Right atrium auricular region (tissue), 2 donors: ENCODE data around the gene TMEM117. TPM values are rescaled to one million over a fixed set of nuclear protein-coding genes. Genes with fewer than 3 reads are reported as not detected.

ENCODE experiments used
- DNase-seq: peaks from one replicate; pipeline ENCODE4 v3.0.0-alpha.2; 2019; ENCODE audit warnings: low spot score
- H3K27ac ChIP-seq, 2 donors: fragments of 200-600 bp; sonication (generic); 1 replicate in 1 of 2; 2 replicates in 1 of 2; pipeline ENCODE4 v1.5.1; 2016 to 2019
- H3K27me3 ChIP-seq, 2 donors: fragments of 200-600 bp; sonication (generic); one replicate each; pipeline versions ENCODE4 v1.5.1 to v1.6.0; 2017 to 2019
- H3K36me3 ChIP-seq: fragments of 200-600 bp; sonication (generic); one replicate; pipeline ENCODE4 v1.5.1; 2016
- H3K4me1 ChIP-seq, 2 donors: fragments of 200-600 bp; sonication (generic); one replicate each; pipeline versions ENCODE4 v1.5.1 to v1.6.0; 2017 to 2019
- H3K4me3 ChIP-seq, 2 donors: fragments of 200-600 bp; sonication (generic); 1 replicate in 1 of 2; 2 replicates in 1 of 2; pipeline ENCODE4 v1.5.1; 2017 to 2019; ENCODE audit warnings: mild to moderate bottlenecking in 1 of 2, moderate library complexity in 1 of 2
- H3K9me3 ChIP-seq, 2 donors: fragments of 200-600 bp; sonication (generic); one replicate each; pipeline ENCODE4 v1.5.1; 2019
- total RNA-seq, 2 donors: library from RNA; depleted of rRNA; stranded (reverse); fragments of >200 nt; gene quantifications; one replicate each; pipeline ENCODE4 v1.1.0, GENCODE V29; 2016
- TF ChIP-seq, protein P1 (sequence below), 2 donors: fragments of 200-600 bp; sonication (generic); IDR thresholded peaks; one replicate each; pipeline ENCODE4 v1.5.1; 2019; ENCODE audit warnings: antibody characterized with exemption in 2 of 2

TMEM117 gene
- total RNA-seq, 2 donors from 2014 or later = 10.8 to 24.1 TPM

- H3K27ac ChIP-seq = no peak overlapping the region
- TF ChIP-seq, protein P1, sequence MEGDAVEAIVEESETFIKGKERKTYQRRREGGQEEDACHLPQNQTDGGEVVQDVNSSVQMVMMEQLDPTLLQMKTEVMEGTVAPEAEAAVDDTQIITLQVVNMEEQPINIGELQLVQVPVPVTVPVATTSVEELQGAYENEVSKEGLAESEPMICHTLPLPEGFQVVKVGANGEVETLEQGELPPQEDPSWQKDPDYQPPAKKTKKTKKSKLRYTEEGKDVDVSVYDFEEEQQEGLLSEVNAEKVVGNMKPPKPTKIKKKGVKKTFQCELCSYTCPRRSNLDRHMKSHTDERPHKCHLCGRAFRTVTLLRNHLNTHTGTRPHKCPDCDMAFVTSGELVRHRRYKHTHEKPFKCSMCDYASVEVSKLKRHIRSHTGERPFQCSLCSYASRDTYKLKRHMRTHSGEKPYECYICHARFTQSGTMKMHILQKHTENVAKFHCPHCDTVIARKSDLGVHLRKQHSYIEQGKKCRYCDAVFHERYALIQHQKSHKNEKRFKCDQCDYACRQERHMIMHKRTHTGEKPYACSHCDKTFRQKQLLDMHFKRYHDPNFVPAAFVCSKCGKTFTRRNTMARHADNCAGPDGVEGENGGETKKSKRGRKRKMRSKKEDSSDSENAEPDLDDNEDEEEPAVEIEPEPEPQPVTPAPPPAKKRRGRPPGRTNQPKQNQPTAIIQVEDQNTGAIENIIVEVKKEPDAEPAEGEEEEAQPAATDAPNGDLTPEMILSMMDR (IDR thresholded peaks at IDR 0.05) = no peak
- no peaks in the 10 kb centered on the region for H3K36me3 ChIP-seq
- DNase-seq = no peak
- H3K4me1 ChIP-seq = no peaks in the 10 kb centered on the region
- H3K9me3 ChIP-seq = no peaks in the 10 kb centered on the region
- no peak overlapping the region for H3K4me3 ChIP-seq
- no peaks in the 10 kb centered on the region for H3K27me3 ChIP-seq
Observed at GRCh38 chr12:44077294-44077693, 241.4 kb downstream of the TMEM117 start.

DNA sequence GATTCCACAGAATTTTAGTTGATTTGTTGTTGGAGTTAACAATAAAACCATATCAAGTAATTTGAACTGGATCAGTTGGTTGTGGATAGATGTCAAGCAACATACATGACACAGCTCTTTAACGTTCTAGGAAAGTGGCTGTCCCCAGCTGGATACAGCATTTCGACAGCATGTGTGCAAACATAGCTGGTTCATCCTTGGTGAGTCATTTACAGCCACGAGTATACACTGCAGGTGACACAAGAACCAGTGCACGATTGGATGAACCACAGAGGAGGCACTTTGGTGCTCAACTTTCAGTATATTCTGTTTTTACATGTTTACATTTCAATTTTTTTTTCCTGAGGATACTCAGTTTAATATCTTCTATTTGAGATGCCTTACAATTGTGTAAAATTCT is 242.4 kb downstream of the TMEM117 start:
- no peaks in the 10 kb centered on the region for H3K36me3 ChIP-seq
- no peaks in the 10 kb centered on the region for H3K27me3 ChIP-seq
- H3K9me3 ChIP-seq = no peaks in the 10 kb centered on the region
- H3K4me1 ChIP-seq = no peaks in the 10 kb centered on the region
- TF ChIP-seq, protein P1 (IDR thresholded peaks at IDR 0.05) = no peak
- no peak overlapping the region for H3K4me3 ChIP-seq
- H3K27ac ChIP-seq = no peak overlapping the region
- DNase-seq = no peak

- Histone ChIP-seq H3K36me3 (no peaks in the 10 kb centered on the region), H3K9me3 (no peaks in the 10 kb centered on the region), H3K27me3 (no peaks in the 10 kb centered on the region), H3K27ac (no peak overlapping the region), H3K4me3 (no peak overlapping the region), H3K4me1 (no peaks in the 10 kb centered on the region)
- no peak for DNase-seq
- TF ChIP-seq, protein P1 (IDR thresholded peaks at IDR 0.05) = no peak
Observed at GRCh38 chr12:44088647-44089046, 252.8 kb downstream of the TMEM117 start.

GRCh38 chr12:44091948-44092606 is 256.2 kb downstream of the TMEM117 start:
- no peak for DNase-seq
- no peaks in the 10 kb centered on the region for H3K4me1 ChIP-seq
- H3K27me3 ChIP-seq = no peaks in the 10 kb centered on the region
- no peak overlapping the region for H3K4me3 ChIP-seq
- TF ChIP-seq, protein P1 (IDR thresholded peaks at IDR 0.05) = no peak
- H3K27ac ChIP-seq = no peak overlapping the region
- no peaks in the 10 kb centered on the region for H3K36me3 ChIP-seq
- H3K9me3 ChIP-seq = no peaks in the 10 kb centered on the region

GRCh38 chr12:44098786-44099185 is 262.9 kb downstream of the TMEM117 start:
- no peaks in the 10 kb centered on the region for H3K4me1 ChIP-seq
- H3K4me3 ChIP-seq = no peak overlapping the region
- H3K27ac ChIP-seq = no peak overlapping the region
- no peaks in the 10 kb centered on the region for H3K9me3 ChIP-seq
- no peaks in the 10 kb centered on the region for H3K36me3 ChIP-seq
- TF ChIP-seq, protein P1 (IDR thresholded peaks at IDR 0.05) = no peak
- no peaks in the 10 kb centered on the region for H3K27me3 ChIP-seq
- no peak for DNase-seq

GRCh38 chr12:44099486-44099885 is 263.6 kb downstream of the TMEM117 start:
- TF ChIP-seq, protein P1 (IDR thresholded peaks at IDR 0.05) = no peak
- DNase-seq = no peak
- H3K27me3 ChIP-seq = no peaks in the 10 kb centered on the region
- H3K4me3 ChIP-seq = no peak overlapping the region
- H3K4me1 ChIP-seq = no peaks in the 10 kb centered on the region
- no peak overlapping the region for H3K27ac ChIP-seq
- no peaks in the 10 kb centered on the region for H3K9me3 ChIP-seq
- H3K36me3 ChIP-seq = no peaks in the 10 kb centered on the region
